B cell (primary cell): ENCODE data around the gene PCDHAC1. TPM values are rescaled to one million over a fixed set of nuclear protein-coding genes. Genes with fewer than 3 reads are reported as not detected.

Experiments used
- ATAC-seq: fragments of 200-7000 bp; cut with Tn5 transposase; one replicate; pipeline ENCODE4 v1.10.0; 2021; ENCODE audit warnings: low read depth, mild to moderate bottlenecking, moderate number of reproducible peaks, moderate library complexity
- CTCF ChIA-PET: fragments of 350-600 bp; sonication (Branson Sonifier 250); formaldehyde crosslinking; loops from one replicate; lab custom pipeline; 2021; ENCODE audit warnings: antibody characterized with exemption, inconsistent platforms; lab: Charles Lee
- POLR2A ChIA-PET: fragments of 350-600 bp; sonication (Branson Sonifier 250); formaldehyde crosslinking; loops from one replicate; lab custom pipeline; 2021; ENCODE audit warnings: antibody characterized with exemption; lab: Charles Lee
- DNase-seq: peaks from one replicate; pipeline ENCODE4 v3.0.0; 2013
- H2AFZ ChIP-seq: 2 replicates; pipeline ENCODE4 v1.6.1; 2012; ENCODE audit warnings: mild to moderate bottlenecking, low read depth, low read length; ENCODE audit not compliant: insufficient read depth, poor library complexity, severe bottlenecking
- H3K27ac ChIP-seq, 2 donors: 1 replicate in 1 of 2; 2 replicates in 1 of 2; pipeline ENCODE4 v1.5.1; 2012 to 2013; ENCODE audit warnings: low read length in 2 of 2, mild to moderate bottlenecking in 2 of 2, moderate library complexity in 1 of 2
- H3K27me3 ChIP-seq, 4 experiments: fragments of 200-600 bp in 1 of 4; sonication (generic) in 1 of 4; replicated peaks in 1 of 4; 1 replicate in 2 of 4; 2 replicates in 2 of 4; pipeline versions ENCODE4 v1.6.1 to v1.7.0; 2013 to 2016; ENCODE audit warnings: low read length in 3 of 4, mild to moderate bottlenecking in 2 of 4, mixed read lengths in 1 of 4, moderate library complexity in 1 of 4; ENCODE audit not compliant: insufficient read depth in 4 of 4, control insufficient read depth in 3 of 4; ENCODE audit errors: control extremely low read depth in 1 of 4
- H3K36me3 ChIP-seq, 2 experiments: replicated peaks in 1 of 2; 1 replicate in 1 of 2; 2 replicates in 1 of 2; pipeline versions ENCODE4 v1.6.1 to v1.7.1; 2013; ENCODE audit warnings: low read length in 1 of 2; ENCODE audit not compliant: insufficient read depth in 2 of 2, control insufficient read depth in 1 of 2; ENCODE audit errors: control extremely low read depth in 1 of 2, extremely low read depth in 1 of 2
- H3K4me1 ChIP-seq, 2 donors: fragments of 200-600 bp in 1 of 2; sonication (generic) in 1 of 2; 1 replicate in 1 of 2; 2 replicates in 1 of 2; pipeline versions ENCODE4 v1.5.1 to v1.6.1; 2013 to 2017; ENCODE audit warnings: low read length in 2 of 2; ENCODE audit not compliant: control insufficient read depth in 2 of 2, insufficient read depth in 2 of 2
- H3K4me2 ChIP-seq: replicated peaks from 2 replicates; pipeline ENCODE3; 2012; ENCODE audit warnings: mild to moderate bottlenecking, low read depth, low read length; ENCODE audit not compliant: poor library complexity, severe bottlenecking
- H3K4me3 ChIP-seq, 5 experiments: fragments of 200-600 bp in 1 of 5; sonication (generic) in 1 of 5; 1 replicate in 3 of 5; 2 replicates in 2 of 5; pipeline versions ENCODE4 v1.5.1 to v1.7.0; 2011 to 2016; ENCODE audit warnings: low read length in 4 of 5, mild to moderate bottlenecking in 4 of 5, low read depth in 2 of 5, control low read depth in 1 of 5, moderate library complexity in 1 of 5; ENCODE audit not compliant: insufficient read depth in 1 of 5; ENCODE audit errors: control extremely low read depth in 1 of 5, extremely low read depth in 1 of 5
- H3K79me2 ChIP-seq: fragments of 200-600 bp; sonication (generic); one replicate; pipeline ENCODE4 v1.6.0; 2016; ENCODE audit warnings: low read length; ENCODE audit not compliant: control insufficient read depth, insufficient read depth
- H3K9ac ChIP-seq: fragments of 200-600 bp; sonication (generic); 2 replicates; pipeline ENCODE4 v1.6.1; 2017; ENCODE audit warnings: mild to moderate bottlenecking, low read length, moderate library complexity
- H3K9me3 ChIP-seq, 3 donors: one replicate each; pipeline versions ENCODE4 v1.6.1 to v1.7.1; 2013; ENCODE audit warnings: low read length in 2 of 3; ENCODE audit not compliant: control insufficient read depth in 2 of 3, insufficient read depth in 1 of 3; ENCODE audit errors: control extremely low read depth in 1 of 3
- H4K20me1 ChIP-seq: 2 replicates; pipeline ENCODE4 v1.6.0; 2012; ENCODE audit warnings: mild to moderate bottlenecking, low read length; ENCODE audit not compliant: insufficient read depth, control insufficient read depth, poor library complexity, severe bottlenecking
- H3K27ac Mint-ChIP-seq: one replicate; pipeline ENCODE4 v1.8.0; 2021; ENCODE audit warnings: mixed read lengths
- H3K27me3 Mint-ChIP-seq: one replicate; pipeline ENCODE4 v1.8.0; 2021; ENCODE audit warnings: mixed read lengths
- H3K4me1 Mint-ChIP-seq: one replicate; pipeline ENCODE4 v1.8.0; 2021; ENCODE audit warnings: mixed read lengths
- H3K4me3 Mint-ChIP-seq: one replicate; pipeline ENCODE4 v1.8.0; 2021; ENCODE audit warnings: mixed read lengths
- H3K9me3 Mint-ChIP-seq: one replicate; pipeline ENCODE4 v1.8.0; 2022; ENCODE audit warnings: mixed read lengths; ENCODE audit not compliant: insufficient read depth
- CTCF ChIP-seq: fragments of 200-600 bp; IDR thresholded peaks from one replicate; pipeline ENCODE4 v1.8.0; 2022; ENCODE audit warnings: antibody characterized with exemption, mild to moderate bottlenecking
- EZH2 ChIP-seq: IDR thresholded peaks from 2 replicates; pipeline ENCODE4 v1.6.1; 2012; ENCODE audit warnings: borderline replicate concordance, low read depth, mild to moderate bottlenecking, moderate library complexity, low read length; ENCODE audit not compliant: insufficient read depth, poor library complexity, severe bottlenecking
- WGBS: methylation state at CpG from one replicate; pipeline ENCODE4 v1.1.5; 2013; ENCODE audit warnings: missing lambda C conversion rate; ENCODE audit not compliant: insufficient coverage; 5-methylcytosine and 5-hydroxymethylcytosine counted together
- intact Hi-C: fragments of 100-400 bp; cut with micrococcal nuclease; formaldehyde crosslinking; loops from one replicate; pipeline ENCODE4 v1.10.0; 2022
- polyA plus RNA-seq: library from polyadenylated mRNA; depleted of rRNA; stranded (reverse); fragments of >200 nt; gene quantifications from 2 replicates; pipeline ENCODE4 v1.2.3, GENCODE V29; 2012
- total RNA-seq, 2 donors: library from RNA; stranded (reverse); fragments of 120-200 nt in 1 of 2; gene quantifications; 1 replicate in 1 of 2; 2 replicates in 1 of 2; pipeline versions ENCODE4 v1.2.3 to v1.2.4, GENCODE V29; 2013 to 2022

Gene PCDHAC1
- total and polyA plus RNA-seq, 2 donors (not counting 1 experiment from before 2014, with no cell fraction given) = not detected

- Histone ChIP-seq H3K4me3 (no peak overlapping the region), H2AFZ (no peak overlapping the region), H3K36me3 (no peaks in the 10 kb centered on the region), H3K9ac (no peak overlapping the region), H3K27me3 (peaks cover 0 to 18% (median 6%) of the 10 kb centered on the region in 4 experiments), H4K20me1 (no peaks in the 10 kb centered on the region), H3K9me3 (peaks cover 0 to 19% (median 0%) of the 10 kb centered on the region in 3 donors), H3K4me1 (no peaks in the 10 kb centered on the region), H3K4me2 (no peak overlapping the region), H3K79me2 (no peaks in the 10 kb centered on the region), H3K27ac (no peak overlapping the region)
- ChIA-PET CTCF (no interaction called here), POLR2A (no interaction called here)
- 5% methylated on average over 6 of the region's 9 CpGs for WGBS
- TF ChIP-seq CTCF (no peak), EZH2 (no peak)
- Mint-ChIP-seq H3K4me1 (no peaks in the 10 kb centered on the region), H3K27ac (no peak overlapping the region), H3K9me3 (no peaks in the 10 kb centered on the region), H3K27me3 (peaks cover 38% of the 10 kb centered on the region), H3K4me3 (no peak overlapping the region)
- intact Hi-C loops = no loop called here
- DNase-seq = no peak
- no peak for ATAC-seq
Measured at GRCh38 chr5:140965905-140966292, 39.8 kb downstream of the PCDHAC1 start.

- TF ChIP-seq EZH2 (no peak), CTCF (no peak)
- intact Hi-C loops = no loop called here
- peaks cover 0 to 18% (median 6%) of the 10 kb centered on the region in 4 experiments for H3K27me3 ChIP-seq
- Mint-ChIP-seq H3K27ac (no peak within 1 kb of the TSS), H3K27me3 (peaks cover 38% of the 10 kb centered on the region), H3K4me1 (no peaks in the 10 kb centered on the region), H3K4me3 (no peak within 1 kb of the TSS), H3K9me3 (no peaks in the 10 kb centered on the region)
- H3K9me3 ChIP-seq = peaks cover 0 to 19% (median 0%) of the 10 kb centered on the region in 3 donors
- ChIA-PET CTCF (no interaction called here), POLR2A (no interaction called here)
- no peak within 1 kb of the TSS for H3K9ac ChIP-seq
- no peaks in the 10 kb centered on the region for H3K4me1 ChIP-seq
- no peaks in the 10 kb centered on the region for H3K36me3 ChIP-seq
- H4K20me1 ChIP-seq = no peaks in the 10 kb centered on the region
- no peak within 1 kb of the TSS for H3K27ac ChIP-seq
- no peak for ATAC-seq
- H3K4me3 ChIP-seq = no peak within 1 kb of the TSS
- DNase-seq = no peak
- WGBS = 12% methylated on average over 77 of the region's 80 CpGs
- H3K79me2 ChIP-seq = no peaks in the 10 kb centered on the region
- H3K4me2 ChIP-seq = no peak within 1 kb of the TSS
- no peak within 1 kb of the TSS for H2AFZ ChIP-seq
Measured at GRCh38 chr5:140966293-140967225, 40.5 kb downstream of the PCDHAC1 start, which contains the start of gene PCDHAC2. Gene PCDHAC2 (plus strand): TSS chr5:140966476. CDS start chr5:140966767, 291 bp downstream.
